GM06990 (cell line): ENCODE data around the gene LPP.

Experiments
- DNase-seq: peaks from one replicate; pipeline ENCODE4 v3.0.0-alpha.2; 2011; ENCODE audit not compliant: insufficient read length; ENCODE audit errors: extremely low read depth
- H3K27me3 ChIP-seq: replicated peaks from 2 replicates; pipeline ENCODE4 v1.6.0; 2011; ENCODE audit warnings: low read length; ENCODE audit not compliant: control insufficient read depth, insufficient read depth
- H3K36me3 ChIP-seq: 2 replicates; pipeline ENCODE4 v1.5.1; 2011; ENCODE audit warnings: low read length; ENCODE audit not compliant: control insufficient read depth, insufficient read depth
- H3K4me3 ChIP-seq: replicated peaks from 2 replicates; pipeline ENCODE4 v1.5.1; 2011; ENCODE audit warnings: low read depth, mild to moderate bottlenecking, control low read depth, low read length
- CTCF ChIP-seq: IDR thresholded peaks from 2 replicates; pipeline ENCODE4 v1.5.1; 2011; ENCODE audit warnings: low read length, control low read depth, mild to moderate bottlenecking, inconsistent platforms; ENCODE audit not compliant: insufficient read depth, poor library complexity, severe bottlenecking

Gene LPP

GRCh38 chr3:188870431-188870830, 716.5 kb downstream of the LPP start:
- Histone ChIP-seq H3K27me3 (no peaks in the 10 kb centered on the region), H3K4me3 (no peak overlapping the region), H3K36me3 (no peaks in the 10 kb centered on the region)
- TF ChIP-seq CTCF = no peak
- DNase-seq = no peak

GRCh38 chr3:188874576-188874975, 720.6 kb downstream of the LPP start:
- no peak overlapping the region for H3K4me3 ChIP-seq
- H3K36me3 ChIP-seq = no peaks in the 10 kb centered on the region
- TF ChIP-seq CTCF = no peak
- no peaks in the 10 kb centered on the region for H3K27me3 ChIP-seq
- no peak for DNase-seq

GRCh38 chr3:188875413-188875812, 721.5 kb downstream of the LPP start:
- H3K27me3 ChIP-seq = no peaks in the 10 kb centered on the region
- H3K4me3 ChIP-seq = no peak overlapping the region
- DNase-seq = no peak
- no peak for TF ChIP-seq CTCF
- no peaks in the 10 kb centered on the region for H3K36me3 ChIP-seq

GRCh38 chr3:188876370-188876769, 722.4 kb downstream of the LPP start:
- no peak for TF ChIP-seq CTCF
- no peak for DNase-seq
- H3K27me3 ChIP-seq = no peaks in the 10 kb centered on the region
- H3K4me3 ChIP-seq = no peak overlapping the region
- H3K36me3 ChIP-seq = no peaks in the 10 kb centered on the region

GRCh38 chr3:188877381-188877780, 723.4 kb downstream of the LPP start:
- no peak for TF ChIP-seq CTCF
- Histone ChIP-seq H3K27me3 (no peaks in the 10 kb centered on the region), H3K36me3 (no peaks in the 10 kb centered on the region), H3K4me3 (no peak overlapping the region)
- DNase-seq = no peak

- no peak for DNase-seq
- Histone ChIP-seq H3K36me3 (no peaks in the 10 kb centered on the region), H3K4me3 (no peak overlapping the region), H3K27me3 (no peaks in the 10 kb centered on the region)
- TF ChIP-seq CTCF = no peak
Measured at GRCh38 chr3:188878076-188878475, 724.1 kb downstream of the LPP start.
